ENCODE data around the gene ZNF469. TPM values are rescaled to one million over a fixed set of nuclear protein-coding genes. Genes with fewer than 3 reads are reported as not detected.

Gene ZNF469
- total RNA-seq, 1 donor: 8.3 TPM

- Histone ChIP-seq H3K4me2 (ENCODE audit: insufficient read depth, low read length) (no peak overlapping the region), H3K4me1 (ENCODE audit: insufficient read depth, low read length) (no peaks in the 10 kb centered on the region), H3K36me3 (ENCODE audit: insufficient read depth, low read length) (no peaks in the 10 kb centered on the region), H3K27ac (ENCODE audit: low read depth, low read length) (no peak overlapping the region), H3K79me2 (ENCODE audit: insufficient read depth, low read length) (peaks cover 2% of the 10 kb centered on the region), H3K27me3 (ENCODE audit: insufficient read depth, low read length) (no peaks in the 10 kb centered on the region), H2AFZ (ENCODE audit: low read length) (no peak overlapping the region), H3K4me3 (ENCODE audit: insufficient read depth, low read length) (no peak overlapping the region), H3K9me3 (ENCODE audit: low read depth, low read length) (no peaks in the 10 kb centered on the region), H4K20me1 (ENCODE audit: insufficient read depth, low read length) (peaks cover 11% of the 10 kb centered on the region)
- no peak for TF ChIP-seq CTCF (IDR thresholded peaks at IDR 0.05; ENCODE audit: extremely low read depth, low read depth, low read length)
- DNase-seq (ENCODE audit: insufficient read length, low spot score, missing footprints): no peak
Observed at GRCh38 chr16:88424587-88425235, 42.0 kb downstream of the ZNF469 start.

GRCh38 chr16:88426018-88426417 lies 43.3 kb downstream of the ZNF469 start:
- Histone ChIP-seq H3K27me3 (ENCODE audit: insufficient read depth, low read length) (no peaks in the 10 kb centered on the region), H3K79me2 (ENCODE audit: insufficient read depth, low read length) (no peaks in the 10 kb centered on the region), H4K20me1 (ENCODE audit: insufficient read depth, low read length) (peaks cover 7% of the 10 kb centered on the region), H2AFZ (ENCODE audit: low read length) (no peak overlapping the region), H3K27ac (ENCODE audit: low read depth, low read length) (no peak overlapping the region), H3K4me2 (ENCODE audit: insufficient read depth, low read length) (no peak overlapping the region), H3K4me3 (ENCODE audit: insufficient read depth, low read length) (no peak overlapping the region), H3K4me1 (ENCODE audit: insufficient read depth, low read length) (no peaks in the 10 kb centered on the region), H3K9me3 (ENCODE audit: low read depth, low read length) (no peaks in the 10 kb centered on the region), H3K36me3 (ENCODE audit: insufficient read depth, low read length) (no peaks in the 10 kb centered on the region)
- DNase-seq (ENCODE audit: insufficient read length, low spot score, missing footprints): no peak
- no peak for TF ChIP-seq CTCF (IDR thresholded peaks at IDR 0.05; ENCODE audit: extremely low read depth, low read depth, low read length)

- H3K79me2 ChIP-seq (ENCODE audit: insufficient read depth, low read length): no peaks in the 10 kb centered on the region
- H3K36me3 ChIP-seq (ENCODE audit: insufficient read depth, low read length): no peaks in the 10 kb centered on the region
- H3K4me1 ChIP-seq (ENCODE audit: insufficient read depth, low read length): no peaks in the 10 kb centered on the region
- DNase-seq (ENCODE audit: insufficient read length, low spot score, missing footprints): no peak
- H4K20me1 ChIP-seq (ENCODE audit: insufficient read depth, low read length): peaks cover 7% of the 10 kb centered on the region
- H3K4me2 ChIP-seq (ENCODE audit: insufficient read depth, low read length): no peak overlapping the region
- H2AFZ ChIP-seq (ENCODE audit: low read length): no peak overlapping the region
- no peaks in the 10 kb centered on the region for H3K9me3 ChIP-seq (ENCODE audit: low read depth, low read length)
- H3K27ac ChIP-seq (ENCODE audit: low read depth, low read length): no peak overlapping the region
- TF ChIP-seq CTCF (IDR thresholded peaks at IDR 0.05; ENCODE audit: extremely low read depth, low read depth, low read length): no peak
- no peaks in the 10 kb centered on the region for H3K27me3 ChIP-seq (ENCODE audit: insufficient read depth, low read length)
- no peak overlapping the region for H3K4me3 ChIP-seq (ENCODE audit: insufficient read depth, low read length)
Observed at GRCh38 chr16:88427376-88427775, 44.6 kb downstream of the ZNF469 start.

GRCh38 chr16:88428156-88428555 lies 45.4 kb downstream of the ZNF469 start:
- no peaks in the 10 kb centered on the region for H3K9me3 ChIP-seq (ENCODE audit: low read depth, low read length)
- no peak for DNase-seq (ENCODE audit: insufficient read length, low spot score, missing footprints)
- no peaks in the 10 kb centered on the region for H3K79me2 ChIP-seq (ENCODE audit: insufficient read depth, low read length)
- no peaks in the 10 kb centered on the region for H3K27me3 ChIP-seq (ENCODE audit: insufficient read depth, low read length)
- TF ChIP-seq CTCF (IDR thresholded peaks at IDR 0.05; ENCODE audit: extremely low read depth, low read depth, low read length): no peak
- H3K27ac ChIP-seq (ENCODE audit: low read depth, low read length): no peak overlapping the region
- no peak overlapping the region for H3K4me3 ChIP-seq (ENCODE audit: insufficient read depth, low read length)
- H2AFZ ChIP-seq (ENCODE audit: low read length): no peak overlapping the region
- no peak overlapping the region for H3K4me2 ChIP-seq (ENCODE audit: insufficient read depth, low read length)
- H3K36me3 ChIP-seq (ENCODE audit: insufficient read depth, low read length): no peaks in the 10 kb centered on the region
- H3K4me1 ChIP-seq (ENCODE audit: insufficient read depth, low read length): no peaks in the 10 kb centered on the region
- H4K20me1 ChIP-seq (ENCODE audit: insufficient read depth, low read length): peaks cover 7% of the 10 kb centered on the region
